HFF-Myc (cell line): ENCODE measurements around the gene CNPY1.

Experiments
- DNase-seq: peaks from one replicate; pipeline ENCODE4 v3.0.0-alpha.2; 2011; ENCODE audit warnings: low read depth; ENCODE audit errors: extremely low read depth
- H3K4me3 ChIP-seq: replicated peaks from 2 replicates; pipeline ENCODE4 v1.5.1; 2011; ENCODE audit warnings: low read depth, mild to moderate bottlenecking, control low read depth, low read length
- CTCF ChIP-seq: IDR thresholded peaks from 2 replicates; pipeline ENCODE4 v1.5.1; 2012; ENCODE audit warnings: mild to moderate bottlenecking, low read depth, low read length, control low read depth; ENCODE audit errors: missing control alignments

Gene CNPY1

GRCh38 chr7:155455132-155455693 is 91.1 kb downstream of the CNPY1 start:
- DNase-seq, result no peak
- H3K4me3 ChIP-seq, result no peak overlapping the region
- TF ChIP-seq CTCF, result no peak

DNA sequence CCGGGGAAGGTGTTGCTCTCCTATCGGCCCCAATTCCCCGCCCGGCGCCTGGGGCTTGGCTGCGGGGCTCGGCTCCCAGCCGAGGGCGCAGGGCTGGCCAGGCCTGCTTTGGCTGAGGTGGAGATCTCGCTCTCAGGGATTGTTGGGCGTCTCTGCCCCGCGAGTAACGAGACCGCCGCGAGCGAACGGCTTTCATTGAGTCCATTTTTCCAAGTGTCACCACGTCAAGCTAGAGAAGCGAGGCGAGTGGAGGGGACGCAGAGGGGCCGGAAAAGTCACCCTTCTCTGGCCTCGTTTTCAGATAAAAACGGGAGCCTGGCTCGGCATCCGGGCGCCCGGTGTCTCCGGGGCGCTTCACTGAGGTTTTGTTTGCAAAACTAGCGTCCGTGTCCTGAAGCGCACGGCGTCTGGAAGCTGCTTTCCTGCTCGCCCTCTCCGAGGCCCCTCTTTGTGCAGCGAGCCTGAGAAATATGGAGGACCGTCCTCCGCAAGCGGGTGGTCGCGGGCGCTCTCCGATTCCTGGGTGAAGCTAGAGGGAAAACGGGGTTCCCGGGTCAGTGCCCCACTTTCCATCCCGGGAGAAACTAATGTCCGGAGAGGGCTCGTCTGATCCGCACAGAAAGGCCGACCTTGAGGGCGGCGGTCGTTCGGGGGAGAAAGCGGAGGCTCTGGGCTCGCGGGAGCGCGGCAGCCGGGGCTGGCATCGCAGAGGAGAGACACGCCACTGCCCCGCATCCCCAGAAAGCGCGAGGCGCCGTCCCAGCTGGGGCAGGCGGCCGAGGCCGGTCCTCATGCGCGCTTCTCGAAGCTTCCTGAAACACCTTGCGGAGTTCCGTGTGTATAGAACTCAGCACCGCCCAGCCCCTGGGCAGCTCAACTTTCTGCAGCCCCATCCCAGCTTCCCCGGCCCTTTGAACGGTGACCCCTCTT is 91.9 kb downstream of the CNPY1 start:
- TF ChIP-seq CTCF, result no peak
- no peak overlapping the region for H3K4me3 ChIP-seq
- no peak for DNase-seq

- TF ChIP-seq CTCF, result no peak
- DNase-seq, result no peak
- no peak overlapping the region for H3K4me3 ChIP-seq
Observed at GRCh38 chr7:155453296-155454182, 92.8 kb downstream of the CNPY1 start.

DNA sequence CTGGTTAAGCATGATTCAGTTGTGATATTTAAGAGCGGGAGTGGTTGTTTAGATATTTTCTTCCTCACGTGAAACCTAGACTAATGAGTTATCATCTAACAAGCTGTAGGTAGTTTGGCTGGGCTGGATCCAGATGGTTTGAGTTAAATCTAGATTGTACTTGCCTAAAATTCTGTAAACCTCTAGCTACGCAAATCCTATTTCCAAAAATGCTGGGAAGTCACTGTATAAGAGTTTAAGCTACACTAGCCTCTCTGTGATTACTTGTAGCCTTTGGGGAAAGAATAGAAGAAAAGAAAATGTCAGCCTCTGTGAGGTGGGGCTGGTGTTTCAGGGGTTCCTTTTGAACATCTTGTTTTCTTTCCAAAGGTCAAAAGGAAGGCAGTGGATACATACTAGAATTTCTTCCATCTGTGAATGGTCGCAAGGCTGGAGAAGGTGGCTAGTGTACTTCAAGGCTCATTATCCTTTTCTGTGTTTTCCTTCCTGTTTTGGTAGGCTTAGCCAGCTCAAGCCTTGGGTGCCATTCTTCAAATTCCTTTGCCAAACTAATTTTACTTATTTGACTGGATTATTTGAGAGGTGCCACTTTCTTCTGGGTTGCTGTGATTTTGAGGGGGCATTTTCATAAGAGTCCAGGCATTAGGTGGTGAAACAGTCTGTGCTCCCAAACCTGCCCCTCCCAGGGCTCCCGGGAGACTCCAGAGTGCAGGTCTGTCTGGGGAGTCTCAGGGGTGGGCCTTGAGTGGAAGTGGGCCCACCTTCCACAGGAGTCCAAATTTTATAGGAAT is 93.7 kb downstream of the CNPY1 start:
- DNase-seq, result no peak
- H3K4me3 ChIP-seq, result no peak overlapping the region
- TF ChIP-seq CTCF, result no peak

DNA sequence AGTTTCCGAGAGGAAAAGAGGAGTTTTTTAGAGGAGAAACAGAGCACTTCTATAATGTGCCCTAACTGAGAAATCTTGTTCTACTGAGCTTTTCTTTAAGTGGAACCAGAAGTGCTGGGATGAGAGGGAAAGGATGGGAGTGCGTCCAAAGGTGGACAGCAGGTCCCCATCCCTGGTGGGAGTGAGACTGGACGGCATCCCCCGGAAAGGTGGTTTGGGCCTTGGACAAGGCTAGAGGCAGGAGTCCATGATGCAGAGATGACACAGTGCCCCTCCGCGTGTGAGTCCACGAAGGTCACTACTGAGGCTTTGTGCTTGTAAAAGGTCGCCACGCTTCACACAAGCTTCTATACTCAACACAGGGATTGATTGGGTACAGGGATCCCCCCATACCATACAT is 94.5 kb downstream of the CNPY1 start:
- no peak for DNase-seq
- no peak overlapping the region for H3K4me3 ChIP-seq
- TF ChIP-seq CTCF, result no peak
